ENCODE results near the gene SMAD3.
A peak's percentile ranks its signal among the peaks of the same experiment; 100 is the strongest.
"Not testable (repeated sequence)": the region's sequence is repeated elsewhere in the genome, so short reads cannot be mapped to it uniquely, and the experiment has no call there.

Gene SMAD3

GRCh38 chr15:67109141-67110034, 44.0 kb downstream of the SMAD3 start:
- no peak for DNase-seq (ENCODE audit: low read depth in 2 of 2)

GRCh38 chr15:67110361-67110781, 45.0 kb downstream of the SMAD3 start:
- no peak for DNase-seq (ENCODE audit: low read depth in 2 of 2)

GRCh38 chr15:67110958-67111864, 45.8 kb downstream of the SMAD3 start:
- no peak for DNase-seq (ENCODE audit: low read depth in 2 of 2)

GRCh38 chr15:67114046-67114445, 48.6 kb downstream of the SMAD3 start:
- no peak for DNase-seq (ENCODE audit: low read depth in 2 of 2)

- DNase-seq (ENCODE audit: low read depth in 2 of 2): no peak
Observed at GRCh38 chr15:67114846-67115585, 49.6 kb downstream of the SMAD3 start.

GRCh38 chr15:67115586-67115969, 50.2 kb downstream of the SMAD3 start:
- DNase-seq (ENCODE audit: low read depth in 2 of 2): no peak

- no peak for DNase-seq (ENCODE audit: low read depth in 2 of 2)
Observed at GRCh38 chr15:67116742-67117141, 51.3 kb downstream of the SMAD3 start.

GRCh38 chr15:67117370-67117769, 52.0 kb downstream of the SMAD3 start:
- DNase-seq (ENCODE audit: low read depth in 2 of 2): no peak

- no peak for DNase-seq (ENCODE audit: low read depth in 2 of 2)
Observed at GRCh38 chr15:67118808-67119207, 53.4 kb downstream of the SMAD3 start.

GRCh38 chr15:67119238-67119846, 53.9 kb downstream of the SMAD3 start:
- no peak for DNase-seq (ENCODE audit: low read depth in 2 of 2)

GRCh38 chr15:67120009-67120838, 54.8 kb downstream of the SMAD3 start:
- DNase-seq (ENCODE audit: low read depth in 2 of 2): no peak

- peak; percentile 75 to 78 for DNase-seq (ENCODE audit: low read depth in 2 of 2)
Observed at GRCh38 chr15:67120839-67121643, 55.6 kb downstream of the SMAD3 start.

GRCh38 chr15:67121644-67122605, 56.5 kb downstream of the SMAD3 start:
- no peak for DNase-seq (ENCODE audit: low read depth in 2 of 2)

- DNase-seq (ENCODE audit: low read depth in 2 of 2): not testable (repeated sequence)
Observed at GRCh38 chr15:67122816-67123215, 57.4 kb downstream of the SMAD3 start.

- not testable (repeated sequence) for DNase-seq (ENCODE audit: low read depth in 2 of 2)
Observed at GRCh38 chr15:67123291-67123690, 57.9 kb downstream of the SMAD3 start.

GRCh38 chr15:67124111-67124510, 58.7 kb downstream of the SMAD3 start:
- no peak for DNase-seq (ENCODE audit: low read depth in 2 of 2)

- no peak for DNase-seq (ENCODE audit: low read depth in 2 of 2)
Observed at GRCh38 chr15:67124911-67125588, 59.6 kb downstream of the SMAD3 start.
